Stimulated activated CD4-positive, alpha-beta T cell treated with anti-CD3 and anti-CD28 coated beads, Interleukin-1b, Interleukin-23, amount 100 ng/mL, for 48 hours (primary cell): Measurements from ENCODE around the gene VEGFA.

Experiments used
- DNase-seq: peaks from one replicate; pipeline ENCODE4 v3.0.0-alpha.2; 2020

VEGFA gene

DNA sequence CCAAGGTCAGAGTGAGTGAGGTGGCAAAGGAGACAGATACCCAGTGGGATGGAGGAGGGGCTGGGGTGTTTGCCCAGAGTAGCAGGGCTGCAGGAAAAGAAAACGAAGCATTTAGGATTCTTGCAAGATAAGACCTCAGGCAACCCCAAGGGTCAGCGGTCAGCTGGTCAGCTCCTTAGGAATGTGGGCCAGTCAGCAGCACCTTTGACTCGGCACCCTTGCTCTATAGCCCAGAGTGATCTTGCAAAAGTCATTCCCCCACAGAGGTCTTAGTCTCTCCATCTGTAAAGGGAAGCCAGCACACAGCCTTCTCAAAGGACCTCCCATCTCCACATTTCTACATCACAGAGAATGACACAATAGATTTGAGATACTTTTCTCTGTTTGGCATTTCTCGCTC is 56.7 kb downstream of the VEGFA start:
- no peak for DNase-seq

DNA sequence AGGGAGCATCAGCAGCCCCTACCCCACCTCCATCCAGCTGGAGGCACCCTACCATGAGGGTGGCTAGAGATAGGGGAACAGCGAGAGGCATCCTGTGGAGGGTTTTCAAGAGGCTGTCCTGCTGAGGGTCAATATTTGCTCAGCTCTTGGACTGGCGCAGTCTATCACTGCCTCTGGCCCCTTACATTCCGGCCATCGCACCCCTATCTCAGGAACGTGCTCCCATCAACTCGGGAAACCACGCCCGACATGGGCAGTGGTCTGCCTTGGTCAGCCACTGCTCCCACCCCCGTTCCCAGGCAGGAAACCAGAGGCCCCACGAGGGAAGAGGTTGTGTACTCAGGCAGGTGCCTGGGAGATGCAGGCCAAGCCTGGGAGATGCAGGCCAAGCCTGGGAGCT is 57.9 kb downstream of the VEGFA start:
- no peak for DNase-seq

GRCh38 chr6:43828711-43829110 is 58.7 kb downstream of the VEGFA start:
- DNase-seq = no peak

GRCh38 chr6:43829470-43829869 is 59.5 kb downstream of the VEGFA start:
- no peak for DNase-seq

GRCh38 chr6:43830775-43831174 is 60.8 kb downstream of the VEGFA start:
- no peak for DNase-seq

DNA sequence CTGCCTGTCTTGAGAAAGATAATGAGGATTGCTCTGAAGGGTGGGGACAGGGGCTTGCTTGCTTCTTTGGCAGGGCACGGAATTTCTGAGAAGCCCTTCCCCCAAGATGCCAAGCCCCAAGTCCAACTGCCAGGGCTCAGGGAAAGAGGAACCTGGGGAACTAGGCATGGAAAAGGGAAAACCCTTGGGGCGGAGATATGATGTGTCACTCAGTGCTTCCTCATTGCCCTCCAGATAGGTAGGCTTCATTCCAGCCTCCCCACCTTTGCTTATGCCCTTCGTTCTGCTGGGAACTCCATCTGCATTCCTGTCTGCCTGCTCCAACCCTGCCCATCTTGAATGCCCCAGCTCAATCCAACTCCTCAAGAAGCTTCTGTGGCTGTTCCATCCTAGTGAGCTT is 61.2 kb downstream of the VEGFA start:
- no peak for DNase-seq

GRCh38 chr6:43833223-43833995 is 63.4 kb downstream of the VEGFA start:
- DNase-seq = no peak

DNA sequence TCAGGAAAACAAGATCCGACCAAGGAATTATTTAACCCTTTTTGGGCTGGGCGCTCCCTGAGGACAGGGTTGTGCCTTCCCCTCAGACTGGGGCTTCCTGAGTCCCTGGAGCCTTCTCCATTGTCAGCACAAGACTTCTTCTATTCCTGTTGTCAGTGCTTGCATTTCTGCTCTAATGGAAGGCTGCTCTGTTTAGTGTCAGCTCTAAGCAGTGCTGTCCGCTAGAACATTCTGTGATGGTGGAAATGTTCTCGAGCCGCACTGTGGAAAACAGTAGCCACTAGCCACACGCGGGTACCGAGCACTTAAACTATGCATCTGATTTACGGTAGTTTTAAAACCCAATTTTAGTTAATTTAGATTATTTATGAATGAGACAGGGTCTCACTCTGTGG is 64.0 kb downstream of the VEGFA start:
- DNase-seq = no peak

GRCh38 chr6:43834528-43835155 is 64.6 kb downstream of the VEGFA start:
- DNase-seq = no peak

DNA sequence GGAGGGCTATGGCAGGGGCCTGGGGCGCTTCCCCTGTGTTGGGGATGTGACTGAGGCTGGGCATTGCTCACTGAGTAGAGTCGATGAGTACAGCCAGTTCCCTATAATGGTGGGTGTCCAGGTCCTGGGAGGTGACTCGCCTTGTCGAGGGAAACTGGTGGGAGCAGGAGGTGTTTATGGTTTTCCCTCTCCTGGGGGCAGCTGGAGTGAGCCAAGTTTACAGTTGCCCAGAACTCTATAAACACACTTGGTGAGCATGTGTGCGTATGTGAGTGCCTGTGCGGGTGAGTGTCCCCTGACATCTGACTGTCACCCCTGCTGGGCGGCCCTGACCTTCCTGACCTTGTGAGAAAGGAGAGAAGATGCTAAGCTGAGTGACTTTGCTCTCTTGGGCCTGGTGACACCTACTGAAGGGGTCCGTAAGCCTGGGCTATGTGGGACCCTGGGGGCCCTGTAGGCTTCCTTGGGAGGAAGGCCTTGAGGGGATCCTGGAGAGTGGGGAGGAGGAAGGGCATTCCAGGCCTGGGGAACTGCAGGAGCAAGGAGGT is 65.9 kb downstream of the VEGFA start:
- DNase-seq = no peak
